ENCODE data around the gene PCSK7. TPM values are rescaled to one million over a fixed set of nuclear protein-coding genes. Genes with fewer than 3 reads are reported as not detected.
"Not testable (repeated sequence)": the region's sequence is repeated elsewhere in the genome, so short reads cannot be mapped to it uniquely, and the experiment has no call there.

The PCSK7 gene
- total RNA-seq, 1 donor from 2014 or later: 44.4 TPM

DNA sequence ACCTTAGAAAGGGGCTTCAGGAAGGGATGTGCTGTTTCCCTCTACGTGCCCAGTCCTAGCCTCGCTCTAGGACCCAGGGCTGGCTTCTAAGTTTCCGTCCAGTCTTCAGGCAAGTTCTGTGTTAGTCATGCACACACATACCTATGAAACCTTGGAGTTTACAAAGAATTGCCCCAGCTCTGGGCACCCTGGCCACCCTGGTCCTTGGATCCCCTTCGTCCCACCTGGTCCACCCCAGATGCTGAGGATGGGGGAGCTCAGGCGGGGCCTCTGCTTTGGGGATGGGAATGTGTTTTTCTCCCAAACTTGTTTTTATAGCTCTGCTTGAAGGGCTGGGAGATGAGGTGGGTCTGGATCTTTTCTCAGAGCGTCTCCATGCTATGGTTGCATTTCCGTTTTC is 34.9 kb downstream of the PCSK7 start:
- no peak for ATAC-seq

DNA sequence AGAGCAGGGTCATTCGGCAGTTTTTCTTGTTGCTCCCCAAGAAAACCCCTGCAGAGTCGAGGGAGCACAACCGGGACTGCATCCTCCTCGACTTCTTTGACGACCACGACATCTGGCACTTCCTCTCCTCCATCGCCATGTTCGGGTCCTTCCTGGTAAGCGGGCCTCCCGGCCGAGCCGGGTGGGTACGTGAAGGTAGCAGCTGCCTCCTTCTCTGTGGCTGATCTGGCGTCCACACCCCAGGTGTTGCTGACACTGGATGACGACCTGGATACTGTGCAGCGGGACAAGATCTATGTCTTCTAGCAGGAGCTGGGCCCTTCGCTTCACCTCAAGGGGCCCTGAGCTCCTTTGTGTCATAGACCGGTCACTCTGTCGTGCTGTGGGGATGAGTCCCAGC is 36.1 kb downstream of the PCSK7 start:
- ATAC-seq: no peak

DNA sequence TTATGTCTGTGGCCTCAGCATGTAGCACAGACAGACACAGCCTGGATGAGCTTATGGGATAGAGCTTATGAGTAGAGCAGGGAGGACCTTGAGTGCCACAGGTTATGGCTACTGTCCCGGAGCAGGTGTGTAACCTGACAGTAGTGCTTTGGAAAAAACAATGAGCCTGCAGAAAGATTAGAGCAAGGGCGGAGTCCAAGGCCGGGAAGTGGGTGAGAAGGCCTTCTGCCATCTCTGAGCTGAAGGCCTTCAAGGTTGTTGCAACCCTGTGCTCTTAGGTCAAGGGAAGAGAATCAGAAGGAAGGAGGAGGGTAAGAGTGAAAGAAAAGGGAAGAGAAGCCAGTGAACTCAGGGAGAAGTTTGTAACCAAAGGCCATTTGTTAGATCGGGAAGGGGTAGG is 36.6 kb downstream of the PCSK7 start:
- peak; percentile 21 for ATAC-seq

DNA sequence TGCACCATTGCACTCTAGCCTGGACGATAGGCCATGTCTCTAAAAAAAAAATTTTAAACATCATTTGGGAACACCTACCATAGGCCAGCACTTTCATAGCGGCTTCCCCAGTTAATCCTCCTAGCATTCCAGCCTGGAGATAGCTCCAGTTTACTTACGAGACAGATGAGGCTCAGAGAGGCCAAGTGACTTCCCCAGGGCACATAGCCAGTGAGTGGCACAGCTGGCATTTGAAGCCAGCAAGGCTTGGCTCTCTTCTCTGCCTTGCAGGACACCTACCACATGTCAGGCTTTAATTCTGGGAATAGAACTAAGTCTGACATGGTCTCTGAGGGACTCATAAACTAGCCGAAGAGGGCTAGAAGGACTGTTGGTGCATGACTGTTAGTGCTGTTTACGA is 37.6 kb downstream of the PCSK7 start:
- no peak for ATAC-seq

DNA sequence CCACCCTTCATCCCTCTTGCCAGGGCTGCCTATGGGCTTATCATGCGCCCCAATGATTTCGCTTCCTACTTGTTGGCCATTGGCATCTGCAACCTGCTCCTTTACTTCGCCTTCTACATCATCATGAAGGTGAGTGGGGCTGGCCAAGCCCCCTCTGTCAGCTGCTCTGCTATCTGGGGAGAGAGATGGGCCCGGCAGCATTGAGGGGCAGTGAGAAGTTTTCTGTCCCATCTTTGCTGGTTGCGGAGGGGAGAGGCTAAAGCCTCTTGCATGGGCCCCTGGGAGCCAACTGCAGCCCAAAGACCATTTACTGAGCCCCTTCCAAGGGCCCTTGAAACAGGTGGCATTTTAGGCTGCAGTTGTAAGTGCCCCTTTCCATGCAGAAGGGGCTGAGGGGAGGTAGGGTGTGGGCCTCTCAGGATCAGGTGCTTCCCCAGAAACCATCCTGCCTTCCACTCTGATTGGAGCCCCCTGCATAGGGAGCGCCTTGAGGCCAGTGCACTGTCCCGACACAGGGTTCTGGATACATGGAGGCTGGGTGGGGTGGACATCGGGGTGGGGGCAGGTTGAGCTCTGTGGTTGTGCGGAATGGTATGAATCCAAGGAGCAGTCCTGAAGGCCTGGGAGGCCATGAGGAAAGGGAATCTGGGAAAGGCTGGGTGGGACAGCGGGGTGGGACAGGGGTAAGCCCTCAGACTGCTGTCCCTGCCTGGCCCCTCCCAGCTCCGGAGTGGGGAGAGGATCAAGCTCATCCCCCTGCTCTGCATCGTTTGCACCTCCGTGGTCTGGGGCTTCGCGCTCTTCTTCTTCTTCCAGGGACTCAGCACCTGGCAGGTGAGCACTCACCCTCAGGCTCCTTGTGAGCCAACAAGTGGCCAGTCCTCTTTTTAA is 38.5 kb downstream of the PCSK7 start:
- ATAC-seq: no peak

DNA sequence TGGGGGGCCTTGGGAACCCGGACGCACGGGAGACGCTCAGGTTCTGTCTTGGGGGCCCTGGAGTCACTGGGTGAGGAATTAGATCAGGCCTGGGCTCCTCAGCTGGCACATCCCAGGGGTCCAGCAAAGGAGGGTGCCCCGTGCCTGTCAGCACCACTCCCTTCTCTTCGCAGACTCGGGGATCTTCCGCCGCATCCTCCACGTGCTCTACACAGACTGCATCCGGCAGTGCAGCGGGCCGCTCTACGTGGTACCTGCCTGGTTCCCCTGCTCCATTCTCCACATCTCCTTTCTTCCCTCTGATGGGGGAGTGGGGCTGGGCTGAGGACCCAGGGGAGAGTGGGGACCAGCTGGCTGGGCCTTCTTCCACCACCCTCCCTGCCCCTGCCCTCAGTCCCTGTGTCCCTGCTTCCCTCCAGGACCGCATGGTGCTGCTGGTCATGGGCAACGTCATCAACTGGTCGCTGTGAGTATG is 39.4 kb downstream of the PCSK7 start:
- ATAC-seq: no peak

DNA sequence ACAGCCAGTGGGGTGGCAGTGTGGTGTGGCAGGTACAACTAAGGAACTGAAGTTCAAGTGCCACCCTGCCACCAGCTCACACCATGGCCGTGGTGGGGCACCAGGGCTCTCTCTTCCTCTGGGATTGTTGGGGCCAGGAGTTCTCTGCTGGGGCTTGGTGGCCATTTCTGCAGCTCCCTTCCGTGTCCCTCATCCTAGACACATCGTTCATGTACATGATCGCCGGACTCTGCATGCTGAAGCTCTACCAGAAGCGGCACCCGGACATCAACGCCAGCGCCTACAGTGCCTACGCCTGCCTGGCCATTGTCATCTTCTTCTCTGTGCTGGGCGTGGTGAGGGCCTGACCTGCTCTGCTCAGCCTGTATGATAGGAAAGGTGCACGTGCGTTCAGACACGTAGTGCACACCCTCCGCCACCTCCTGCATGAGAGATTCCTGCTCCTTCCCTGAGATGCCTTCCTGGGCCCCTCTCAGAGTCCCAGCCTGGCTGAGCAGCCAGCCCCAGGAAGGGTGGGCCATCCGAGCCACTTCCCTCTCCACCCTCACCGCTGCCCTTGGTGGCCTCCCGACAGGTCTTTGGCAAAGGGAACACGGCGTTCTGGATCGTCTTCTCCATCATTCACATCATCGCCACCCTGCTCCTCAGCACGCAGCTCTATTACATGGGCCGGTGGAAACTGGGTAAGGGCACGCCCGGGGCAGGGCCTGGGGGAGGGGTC is 40.0 kb downstream of the PCSK7 start:
- no peak for ATAC-seq

DNA sequence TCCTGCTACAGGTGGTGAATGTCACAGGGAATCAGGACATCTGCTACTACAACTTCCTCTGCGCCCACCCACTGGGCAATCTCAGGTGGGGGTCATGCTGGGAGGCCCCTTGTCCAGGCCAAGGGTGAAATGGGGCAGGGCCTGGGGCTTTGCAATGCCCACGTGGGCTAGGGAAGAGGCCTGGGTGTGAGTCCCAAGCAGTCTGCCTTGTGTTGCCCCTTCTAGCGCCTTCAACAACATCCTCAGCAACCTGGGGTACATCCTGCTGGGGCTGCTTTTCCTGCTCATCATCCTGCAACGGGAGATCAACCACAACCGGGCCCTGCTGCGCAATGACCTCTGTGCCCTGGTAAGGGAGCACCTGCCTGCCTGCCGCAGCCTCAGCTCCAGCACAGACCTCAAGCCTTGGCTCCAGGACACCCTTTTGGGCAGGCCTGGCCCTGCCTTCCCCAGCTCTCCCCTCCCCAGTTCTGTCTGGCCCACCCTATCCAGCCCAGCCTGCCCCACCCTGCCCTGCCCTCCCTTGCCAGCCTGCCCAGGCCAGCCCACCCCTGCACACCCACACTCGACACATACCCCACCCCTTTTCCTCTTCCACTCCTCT is 41.8 kb downstream of the PCSK7 start:
- ATAC-seq: peak; percentile 7

DNA sequence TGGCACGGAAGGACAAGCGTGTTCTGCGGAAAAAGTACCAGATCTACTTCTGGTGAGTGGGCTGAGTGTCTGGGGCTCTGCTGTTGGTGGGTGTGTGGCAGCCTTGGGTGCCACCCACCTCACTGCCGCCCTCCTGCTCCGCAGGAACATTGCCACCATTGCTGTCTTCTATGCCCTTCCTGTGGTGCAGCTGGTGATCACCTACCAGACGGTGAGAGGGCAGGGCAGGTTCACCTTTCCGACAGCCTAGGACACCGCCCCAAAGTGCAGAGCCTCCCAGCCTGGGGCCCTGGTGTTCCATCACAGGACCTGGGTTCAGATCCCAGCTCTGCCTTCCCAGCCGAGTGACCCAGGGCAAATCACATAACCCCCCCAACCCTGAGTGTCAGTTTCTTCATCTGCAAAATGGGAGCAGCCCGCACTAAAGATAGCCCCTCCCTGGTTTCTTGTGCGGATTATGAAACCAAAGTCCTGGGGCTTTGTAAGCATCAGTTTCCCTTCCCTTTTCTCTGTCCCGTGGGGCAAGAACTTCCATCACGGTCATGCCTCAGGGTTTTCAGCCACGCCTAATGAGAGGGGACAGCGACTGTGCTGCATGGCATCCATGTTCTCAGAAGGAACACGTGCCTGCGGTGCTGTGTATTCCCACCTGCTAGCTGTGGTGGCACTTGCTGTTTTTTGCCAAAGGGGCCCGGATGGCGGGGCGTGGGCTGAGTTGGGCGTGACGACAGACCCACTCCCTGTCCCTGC is 42.5 kb downstream of the PCSK7 start:
- ATAC-seq: peak; percentile 44

DNA sequence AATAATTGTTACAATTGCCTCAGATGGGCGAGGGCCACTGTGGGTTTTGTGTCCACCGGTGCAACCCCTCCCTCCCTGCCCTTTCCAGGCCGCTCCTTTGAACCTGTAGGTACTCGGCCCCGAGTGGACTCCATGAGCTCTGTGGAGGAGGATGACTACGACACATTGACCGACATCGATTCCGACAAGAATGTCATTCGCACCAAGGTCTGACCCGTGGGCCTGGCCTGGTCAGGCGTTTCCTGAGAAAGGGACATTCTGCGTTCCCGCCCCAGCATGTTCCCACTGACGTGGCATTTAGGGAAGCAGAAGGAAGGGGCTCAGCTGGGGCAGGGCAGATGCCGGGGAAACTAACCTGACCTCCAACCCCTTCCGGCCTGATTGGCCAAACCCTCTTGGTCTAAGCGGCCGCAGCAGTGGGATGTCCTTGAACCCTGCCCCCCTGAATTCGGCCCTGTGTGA is 43.2 kb downstream of the PCSK7 start:
- ATAC-seq: no peak

DNA sequence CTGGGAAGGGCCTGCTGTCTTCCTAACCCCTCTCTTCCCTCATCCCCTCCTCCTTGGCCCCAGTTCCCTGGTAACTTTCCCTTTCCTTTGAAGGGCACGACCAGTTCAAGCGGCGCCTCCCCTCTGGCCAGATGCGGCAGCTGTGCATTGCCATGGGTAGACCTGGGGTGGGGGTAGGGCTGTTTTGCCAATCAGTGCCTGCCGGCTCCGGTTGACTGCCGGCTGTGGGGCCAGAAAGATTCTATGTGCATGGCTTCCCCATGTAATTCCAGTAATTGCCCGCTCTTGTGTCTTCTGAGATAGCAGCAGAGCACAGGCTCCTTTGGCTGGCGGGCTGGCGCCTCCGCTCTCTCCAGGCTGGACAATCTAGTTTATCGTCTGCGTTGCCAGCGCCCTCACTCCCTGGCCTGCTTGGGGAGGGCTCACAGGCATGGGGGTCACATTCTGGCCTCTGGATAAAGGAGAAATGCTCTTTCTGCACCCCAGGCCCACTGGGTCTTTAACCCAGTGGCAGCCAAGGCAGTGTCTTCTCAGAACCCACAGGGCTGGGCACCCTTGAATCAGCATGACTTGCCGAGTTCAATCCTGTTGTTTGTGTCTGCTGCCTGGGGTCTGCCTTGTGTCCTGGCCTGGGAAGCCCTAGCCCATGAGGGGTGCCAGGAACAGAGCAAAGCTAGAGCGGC is 43.9 kb downstream of the PCSK7 start:
- no peak for ATAC-seq

DNA sequence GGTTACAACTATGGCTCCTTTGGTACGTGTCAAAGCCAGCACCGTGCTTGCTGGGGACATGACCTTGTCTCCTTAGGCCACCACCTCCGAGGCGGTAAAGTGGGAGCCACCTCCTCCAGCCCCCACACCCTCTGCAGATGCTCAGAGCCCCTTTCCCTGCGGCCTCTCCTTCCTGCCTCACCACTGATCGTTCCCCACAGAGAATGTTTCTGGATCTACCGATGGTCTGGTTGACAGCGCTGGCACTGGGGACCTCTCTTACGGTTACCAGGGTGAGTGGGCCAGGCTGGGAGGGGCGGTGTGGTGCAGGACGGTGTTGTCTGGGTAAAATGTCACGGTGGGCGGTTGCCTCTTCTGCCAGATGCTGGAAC is 44.5 kb downstream of the PCSK7 start:
- no peak for ATAC-seq

DNA sequence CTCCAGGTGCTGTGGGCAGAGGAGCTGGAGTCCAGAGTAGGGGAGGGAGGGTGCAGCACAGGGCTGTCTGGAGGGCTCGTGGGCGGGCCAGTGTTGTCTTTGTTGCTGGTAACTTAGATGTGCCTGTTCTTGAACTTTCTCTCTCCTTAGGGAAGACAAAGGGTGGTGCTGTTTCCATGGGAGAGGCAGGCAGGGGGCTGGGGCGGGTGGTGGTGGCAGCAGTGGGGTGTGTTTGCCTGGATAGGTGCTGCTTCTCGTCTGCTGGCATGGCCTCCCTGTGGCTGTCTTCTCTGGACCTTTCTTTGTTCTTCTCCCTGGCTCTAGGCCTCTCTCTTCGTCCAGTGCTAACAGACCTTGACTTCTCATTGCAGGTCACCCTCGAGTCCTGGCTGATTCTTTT is 44.9 kb downstream of the PCSK7 start:
- ATAC-seq: no peak

DNA sequence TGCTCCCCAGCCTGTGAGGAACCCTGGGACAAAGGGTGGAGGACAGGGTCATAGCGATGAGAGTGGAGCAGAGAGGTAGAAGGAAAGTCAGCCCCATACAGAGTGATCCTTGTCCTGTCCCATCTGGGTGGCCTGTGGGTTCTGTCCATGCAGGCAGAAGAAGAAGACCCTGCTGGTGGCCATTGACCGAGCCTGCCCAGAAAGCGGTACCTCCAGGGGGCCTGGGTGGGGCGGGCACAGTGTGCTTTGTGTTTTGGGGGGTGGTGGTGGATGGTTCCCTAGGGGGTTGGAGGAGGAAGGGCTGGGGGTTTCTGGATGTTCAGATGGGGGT is 45.5 kb downstream of the PCSK7 start:
- ATAC-seq: no peak

DNA sequence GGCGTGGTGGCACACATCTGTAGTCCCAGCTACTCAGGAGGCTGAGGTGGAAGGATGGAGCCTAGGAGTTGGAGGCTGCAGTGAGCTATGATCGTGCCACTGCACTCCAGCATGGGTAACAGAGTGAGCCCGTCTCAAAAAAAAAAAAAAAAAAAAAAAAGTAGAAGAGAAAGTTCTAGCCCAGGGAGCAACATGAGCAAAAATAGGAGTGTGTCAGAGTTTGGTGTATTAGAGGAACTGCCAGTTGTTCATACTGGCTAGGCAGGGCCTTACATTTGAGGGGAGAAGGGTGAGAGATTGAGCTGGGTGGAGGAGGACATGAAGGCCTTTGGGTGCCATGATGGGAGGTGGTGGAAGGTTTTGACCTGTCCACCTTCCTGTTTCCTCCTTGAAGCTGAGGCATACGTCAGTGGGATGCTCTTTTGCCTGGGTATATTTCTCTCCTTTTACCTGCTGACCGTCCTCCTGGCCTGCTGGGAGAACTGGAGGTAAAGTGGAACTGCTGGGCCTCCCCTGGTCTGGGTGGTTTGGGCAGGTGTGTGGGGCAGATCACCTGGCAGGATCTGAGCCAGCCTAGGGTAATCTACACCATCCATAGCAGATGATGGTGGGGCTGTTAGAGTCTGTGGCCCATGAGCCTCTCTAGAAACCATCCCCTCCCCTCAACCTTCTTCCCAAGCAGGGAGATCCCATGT is 46.0 kb downstream of the PCSK7 start:
- ATAC-seq: no peak

DNA sequence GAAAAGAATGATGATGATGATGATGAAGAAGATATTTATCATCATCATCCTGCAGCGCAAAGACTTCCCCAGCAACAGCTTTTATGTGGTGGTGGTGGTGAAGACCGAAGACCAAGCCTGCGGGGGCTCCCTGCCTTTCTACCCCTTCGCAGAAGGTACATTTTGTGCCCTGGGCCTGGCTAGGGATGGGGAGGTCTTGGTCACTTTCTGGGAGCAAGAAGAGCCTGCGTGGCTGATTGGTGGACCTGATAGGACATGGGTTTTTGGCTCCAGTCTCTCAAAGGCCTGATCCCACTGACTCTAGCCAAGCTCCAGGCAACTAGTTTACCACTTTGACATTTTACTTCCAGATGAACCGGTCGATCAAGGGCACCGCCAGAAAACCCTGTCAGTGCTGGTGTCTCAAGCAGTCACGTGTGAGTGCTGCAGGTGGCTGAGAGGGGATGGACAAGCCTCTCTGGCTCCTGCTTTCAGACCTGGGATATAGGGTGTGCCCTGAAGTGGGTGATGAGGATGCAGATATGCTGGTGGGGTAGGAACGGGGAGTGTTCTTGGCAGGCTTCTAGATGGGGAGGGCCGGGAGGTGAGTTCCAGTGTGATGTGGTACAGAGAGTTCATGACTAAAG is 48.0 kb downstream of the PCSK7 start:
- peak; percentile 70 for ATAC-seq

DNA sequence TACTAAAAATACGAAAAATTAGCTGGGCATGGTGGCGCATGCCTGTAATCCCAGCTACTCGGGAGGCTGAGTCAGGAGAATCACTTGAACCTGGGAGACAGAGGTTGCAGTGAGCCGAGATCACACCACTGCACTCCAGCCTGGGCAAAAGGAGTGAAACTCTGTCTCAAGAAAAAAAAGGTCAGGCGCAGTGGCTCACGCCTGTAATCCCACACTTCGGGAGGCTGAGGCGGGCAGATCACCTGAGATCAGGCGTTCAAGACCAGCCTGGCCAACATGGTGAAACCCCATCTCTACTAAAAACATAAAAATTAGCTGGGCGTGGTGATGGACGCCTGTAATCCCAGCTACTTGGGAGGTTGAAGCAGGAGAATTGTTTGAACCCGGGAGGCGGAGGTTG is 48.7 kb downstream of the PCSK7 start:
- not testable (repeated sequence) for ATAC-seq

DNA sequence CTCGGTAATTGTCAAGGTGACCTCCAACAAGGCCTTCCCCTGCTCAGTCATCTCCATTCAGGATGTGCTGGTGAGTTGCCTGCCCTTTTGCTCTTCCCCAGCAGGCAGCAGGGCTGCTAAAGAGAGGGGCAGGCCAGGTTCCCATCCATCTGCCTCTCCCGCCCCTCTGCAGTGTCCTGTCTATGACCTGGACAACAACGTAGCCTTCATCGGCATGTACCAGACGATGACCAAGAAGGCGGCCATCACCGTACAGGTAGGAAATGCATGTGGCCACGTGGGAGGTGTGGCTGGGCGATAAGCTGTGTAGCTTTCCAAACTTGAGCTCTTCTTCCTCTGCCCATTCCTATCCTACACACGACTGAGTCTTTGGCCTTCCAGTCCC is 49.3 kb downstream of the PCSK7 start:
- no peak for ATAC-seq

DNA sequence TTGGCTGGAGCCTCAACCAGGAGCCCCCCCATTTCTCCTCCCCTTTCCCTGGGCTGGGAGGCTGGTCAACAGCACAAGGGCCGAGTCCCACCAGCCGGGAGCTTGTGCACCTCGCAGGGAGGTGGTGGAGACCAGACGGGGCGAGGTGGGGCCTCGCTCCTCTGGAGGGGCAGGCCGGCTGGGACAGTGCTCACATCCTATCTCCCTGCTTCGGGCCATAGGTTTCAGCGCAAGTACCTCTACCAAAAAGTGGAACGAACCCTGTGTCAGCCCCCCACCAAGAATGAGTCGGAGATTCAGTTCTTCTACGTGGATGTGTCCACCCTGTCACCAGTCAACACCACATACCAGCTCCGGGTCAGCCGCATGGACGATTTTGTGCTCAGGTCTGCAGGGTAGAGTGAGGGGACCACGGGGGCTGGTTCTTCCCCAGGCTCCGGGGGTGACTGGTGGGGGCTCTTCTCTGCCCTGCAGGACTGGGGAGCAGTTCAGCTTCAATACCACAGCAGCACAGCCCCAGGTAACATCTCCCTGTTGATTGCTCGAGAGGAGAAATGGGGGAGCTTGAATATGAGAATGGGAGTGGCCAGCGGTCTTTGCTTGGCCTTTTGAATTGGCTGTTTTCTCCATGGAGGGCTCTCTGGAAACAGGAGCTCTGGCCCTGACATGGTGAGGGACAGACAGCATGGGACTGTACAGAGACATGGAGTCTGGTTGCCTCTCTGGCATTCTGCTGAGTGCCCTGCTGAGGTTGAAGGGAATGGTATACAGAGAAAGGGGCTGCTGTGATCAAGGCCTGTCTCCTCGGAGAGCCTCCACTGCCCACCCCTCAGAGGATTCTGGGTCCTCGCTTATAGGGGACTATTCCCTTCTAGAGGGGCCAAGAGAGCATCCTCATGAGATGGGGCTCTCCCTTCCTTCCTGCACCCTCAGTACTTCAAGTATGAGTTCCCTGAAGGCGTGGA is 50.0 kb downstream of the PCSK7 start:
- ATAC-seq: no peak
